ENCODE measurements around the gene PTPN11. TPM values are rescaled to one million over a fixed set of nuclear protein-coding genes. Genes with fewer than 3 reads are reported as not detected.

The PTPN11 gene
- total RNA-seq, 1 experiment from 2014 or later = 181 TPM

GRCh38 chr12:112381883-112382796 lies 36.6 kb upstream of the PTPN11 start, which contains the start of gene HECTD4:
HECTD4 (minus strand) TSS chr12:112382431; CDS start chr12:112382128, 303 bp downstream.
- H3K9me2 ChIP-seq (ENCODE audit: insufficient read depth) = no peaks in the 10 kb centered on the region
- no peaks in the 10 kb centered on the region for H4K20me1 ChIP-seq (ENCODE audit: insufficient read depth)
- peaks cover 12 to 18% of the 10 kb centered on the region in 2 experiments; a peak in 3 of 4 replicates for H3K4me1 ChIP-seq (ENCODE audit: control insufficient read depth in 1 of 2, insufficient read depth in 2 of 2, low read length in 2 of 2)
- no peaks in the 10 kb centered on the region for H3K36me3 ChIP-seq (ENCODE audit: control insufficient read depth in 1 of 2, insufficient read depth in 2 of 2, low read length in 2 of 2)
- H3K9me3 ChIP-seq (ENCODE audit: control insufficient read depth in 1 of 2, insufficient read depth in 1 of 2, low read depth in 1 of 2, low read length in 2 of 2) = no peaks in the 10 kb centered on the region
- H3K4me2 ChIP-seq (ENCODE audit: low read length) = peak within 1 kb of the TSS; percentile 93
- ChIA-PET POLR2A (no interaction called here), RAD21 (ENCODE audit: low non-redundant PET in 1 of 2, low total read pairs in 2 of 2, uncharacterized antibody in 2 of 2, unreplicated experiment in 2 of 2) (no interaction called here), CTCF (no interaction called here)
- H3K27ac ChIP-seq (ENCODE audit: low read depth, low read length) = peak within 1 kb of the TSS; percentile 86
- intact Hi-C loops (cut with micrococcal nuclease) = loop anchor here (10.0 kb wide), 3 partner anchors 87 to 347 kb away; partner anchors contain the start of gene NAA25
- H3K79me2 ChIP-seq (ENCODE audit: insufficient read depth, low read length) = peaks cover 40% of the 10 kb centered on the region
- peak within 1 kb of the TSS; percentile 58 to 80 for H3K4me3 ChIP-seq (replicated peaks in 1 of 2; ENCODE audit: low read depth in 1 of 2, low read length in 2 of 2)
- no peaks in the 10 kb centered on the region for H3K27me3 ChIP-seq (ENCODE audit: insufficient read depth, low read length)
- peak within 1 kb of the TSS; percentile 87 for H2AFZ ChIP-seq (ENCODE audit: low read depth, low read length, poor library complexity, severe bottlenecking)
- ATAC-seq (peak; percentile 92), DNase-seq (ENCODE audit: low read depth, low spot score) (peak; percentile 42)
- H3K9ac ChIP-seq (ENCODE audit: low read length) = peak within 1 kb of the TSS; percentile 69
- BruUV-seq (replicated peaks) = no TSS peak
- TF ChIP-seq RAD21 (IDR thresholded peaks at IDR 0.05; ENCODE audit: low read depth) = no peak
- peak; percentile 65; the same call in 1 of the 2 replicates for TF ChIP-seq ZFX (IDR thresholded peaks at IDR 0.05)
- TF ChIP-seq EZH2phosphoT487 (IDR thresholded peaks at IDR 0.05; ENCODE audit: borderline replicate concordance) = no peak
- TF ChIP-seq CEBPB (IDR thresholded peaks at IDR 0.05; ENCODE audit: low read depth) = no peak
- no peak for TF ChIP-seq ZBTB33 (IDR thresholded peaks at IDR 0.05; ENCODE audit: extremely low read depth, insufficient replicate concordance, low read length)
- TF ChIP-seq ELF1 (IDR thresholded peaks at IDR 0.05; ENCODE audit: borderline replicate concordance, low read depth) = no peak
- no peak for TF ChIP-seq FOSL1 (IDR thresholded peaks at IDR 0.05; ENCODE audit: low read depth)
- no peak for TF ChIP-seq SRF (IDR thresholded peaks at IDR 0.05; ENCODE audit: low read depth)
- TF ChIP-seq, protein P1, sequence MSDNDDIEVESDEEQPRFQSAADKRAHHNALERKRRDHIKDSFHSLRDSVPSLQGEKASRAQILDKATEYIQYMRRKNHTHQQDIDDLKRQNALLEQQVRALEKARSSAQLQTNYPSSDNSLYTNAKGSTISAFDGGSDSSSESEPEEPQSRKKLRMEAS (IDR thresholded peaks at IDR 0.05) = peak; percentile 70
- TF ChIP-seq SP1 (IDR thresholded peaks at IDR 0.05; ENCODE audit: low read depth) = peak; percentile 65
- TF ChIP-seq EGR1 (IDR thresholded peaks at IDR 0.05; ENCODE audit: low read depth) = peak; percentile 64
- TF ChIP-seq CBX3 (IDR thresholded peaks at IDR 0.05; ENCODE audit: low read depth) = peak; percentile 64; the same call in 1 of the 2 replicates
- TF ChIP-seq EZH2 (IDR thresholded peaks at IDR 0.05) = no peak
- TF ChIP-seq, protein P2, sequence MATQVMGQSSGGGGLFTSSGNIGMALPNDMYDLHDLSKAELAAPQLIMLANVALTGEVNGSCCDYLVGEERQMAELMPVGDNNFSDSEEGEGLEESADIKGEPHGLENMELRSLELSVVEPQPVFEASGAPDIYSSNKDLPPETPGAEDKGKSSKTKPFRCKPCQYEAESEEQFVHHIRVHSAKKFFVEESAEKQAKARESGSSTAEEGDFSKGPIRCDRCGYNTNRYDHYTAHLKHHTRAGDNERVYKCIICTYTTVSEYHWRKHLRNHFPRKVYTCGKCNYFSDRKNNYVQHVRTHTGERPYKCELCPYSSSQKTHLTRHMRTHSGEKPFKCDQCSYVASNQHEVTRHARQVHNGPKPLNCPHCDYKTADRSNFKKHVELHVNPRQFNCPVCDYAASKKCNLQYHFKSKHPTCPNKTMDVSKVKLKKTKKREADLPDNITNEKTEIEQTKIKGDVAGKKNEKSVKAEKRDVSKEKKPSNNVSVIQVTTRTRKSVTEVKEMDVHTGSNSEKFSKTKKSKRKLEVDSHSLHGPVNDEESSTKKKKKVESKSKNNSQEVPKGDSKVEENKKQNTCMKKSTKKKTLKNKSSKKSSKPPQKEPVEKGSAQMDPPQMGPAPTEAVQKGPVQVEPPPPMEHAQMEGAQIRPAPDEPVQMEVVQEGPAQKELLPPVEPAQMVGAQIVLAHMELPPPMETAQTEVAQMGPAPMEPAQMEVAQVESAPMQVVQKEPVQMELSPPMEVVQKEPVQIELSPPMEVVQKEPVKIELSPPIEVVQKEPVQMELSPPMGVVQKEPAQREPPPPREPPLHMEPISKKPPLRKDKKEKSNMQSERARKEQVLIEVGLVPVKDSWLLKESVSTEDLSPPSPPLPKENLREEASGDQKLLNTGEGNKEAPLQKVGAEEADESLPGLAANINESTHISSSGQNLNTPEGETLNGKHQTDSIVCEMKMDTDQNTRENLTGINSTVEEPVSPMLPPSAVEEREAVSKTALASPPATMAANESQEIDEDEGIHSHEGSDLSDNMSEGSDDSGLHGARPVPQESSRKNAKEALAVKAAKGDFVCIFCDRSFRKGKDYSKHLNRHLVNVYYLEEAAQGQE (IDR thresholded peaks at IDR 0.05; ENCODE audit: low read depth) = no peak
- TF ChIP-seq YY1 (IDR thresholded peaks at IDR 0.05; ENCODE audit: extremely low read depth, insufficient replicate concordance, low read depth, low read length) = peak; percentile 93
- TF ChIP-seq POLR2A (IDR thresholded peaks at IDR 0.05; ENCODE audit: borderline replicate concordance, extremely low read depth, insufficient read depth, insufficient read length) = peak; percentile 85
- peak; percentile 68; the same call in 1 of the 2 replicates for TF ChIP-seq SIN3A (IDR thresholded peaks at IDR 0.05; ENCODE audit: low read depth)
- no peak; the same call in 1 of the 2 replicates for TF ChIP-seq ATF3 (IDR thresholded peaks at IDR 0.05)
- TF ChIP-seq ZNF274 (IDR thresholded peaks at IDR 0.05; ENCODE audit: low read depth, low read length) = no peak

All from HCT116 (cell line).